Esophagus mucosa (tissue), 1 donor: ENCODE results near the gene TMTC2. TPM values are rescaled to one million over a fixed set of nuclear protein-coding genes. Genes with fewer than 3 reads are reported as not detected.

Source experiments
- ATAC-seq: fragments of 200-7000 bp; cut with Tn5 transposase; one replicate; pipeline ENCODE4 v1.9.1; 2020
- total RNA-seq: library from RNA; stranded (reverse); gene quantifications from one replicate; pipeline ENCODE4 v1.2.4, GENCODE V29; 2023
- donor health status: DM: yes; HTN: yes; CAD: no.

The TMTC2 gene
- total RNA-seq, 1 donor from 2014 or later: 17.5 TPM

- ATAC-seq: no peak
These were observed 200.1 kb downstream of the TMTC2 start for GRCh38 chr12:82886671-82887340.

GRCh38 chr12:82893896-82894295 lies 207.2 kb downstream of the TMTC2 start:
- no peak for ATAC-seq

GRCh38 chr12:82896277-82896676 lies 209.6 kb downstream of the TMTC2 start:
- peak; percentile 63 for ATAC-seq

- peak; percentile 95 for ATAC-seq
These were observed 210.3 kb downstream of the TMTC2 start for GRCh38 chr12:82896979-82897378.

- ATAC-seq: no peak
These were observed 211.7 kb downstream of the TMTC2 start for GRCh38 chr12:82898441-82898840.

GRCh38 chr12:82904219-82904790 lies 217.6 kb downstream of the TMTC2 start:
- no peak for ATAC-seq

GRCh38 chr12:82910246-82910893 lies 223.7 kb downstream of the TMTC2 start:
- ATAC-seq: no peak

GRCh38 chr12:82912406-82912805 lies 225.7 kb downstream of the TMTC2 start:
- peak; percentile 74 for ATAC-seq

GRCh38 chr12:82919388-82920054 lies 232.8 kb downstream of the TMTC2 start:
- no peak for ATAC-seq

- ATAC-seq: no peak
These were observed 237.2 kb downstream of the TMTC2 start for GRCh38 chr12:82923935-82924334.

GRCh38 chr12:82926630-82927029 lies 239.9 kb downstream of the TMTC2 start:
- ATAC-seq: no peak

GRCh38 chr12:82930301-82930700 lies 243.6 kb downstream of the TMTC2 start:
- no peak for ATAC-seq

- ATAC-seq: peak; percentile 91
These were observed 244.8 kb downstream of the TMTC2 start for GRCh38 chr12:82931349-82932116.

- no peak for ATAC-seq
These were observed 250.4 kb downstream of the TMTC2 start for GRCh38 chr12:82937151-82937550.

GRCh38 chr12:82942521-82942920 lies 255.8 kb downstream of the TMTC2 start:
- ATAC-seq: no peak

GRCh38 chr12:82942991-82943401 lies 256.3 kb downstream of the TMTC2 start:
- peak; percentile 31 for ATAC-seq

GRCh38 chr12:82948491-82948890 lies 261.8 kb downstream of the TMTC2 start:
- no peak for ATAC-seq

GRCh38 chr12:82950356-82950755 lies 263.6 kb downstream of the TMTC2 start:
- no peak for ATAC-seq

- peak; percentile 45 for ATAC-seq
These were observed 266.2 kb downstream of the TMTC2 start for GRCh38 chr12:82952946-82953345.

- no peak for ATAC-seq
These were observed 266.7 kb downstream of the TMTC2 start for GRCh38 chr12:82953397-82953796.

- no peak for ATAC-seq
These were observed 267.4 kb downstream of the TMTC2 start for GRCh38 chr12:82954064-82954463.

- ATAC-seq: no peak
These were observed 267.9 kb downstream of the TMTC2 start for GRCh38 chr12:82954572-82954971.

GRCh38 chr12:82955043-82955442 lies 268.3 kb downstream of the TMTC2 start:
- no peak for ATAC-seq
